ENCODE results near the gene BABAM2.

DNA sequence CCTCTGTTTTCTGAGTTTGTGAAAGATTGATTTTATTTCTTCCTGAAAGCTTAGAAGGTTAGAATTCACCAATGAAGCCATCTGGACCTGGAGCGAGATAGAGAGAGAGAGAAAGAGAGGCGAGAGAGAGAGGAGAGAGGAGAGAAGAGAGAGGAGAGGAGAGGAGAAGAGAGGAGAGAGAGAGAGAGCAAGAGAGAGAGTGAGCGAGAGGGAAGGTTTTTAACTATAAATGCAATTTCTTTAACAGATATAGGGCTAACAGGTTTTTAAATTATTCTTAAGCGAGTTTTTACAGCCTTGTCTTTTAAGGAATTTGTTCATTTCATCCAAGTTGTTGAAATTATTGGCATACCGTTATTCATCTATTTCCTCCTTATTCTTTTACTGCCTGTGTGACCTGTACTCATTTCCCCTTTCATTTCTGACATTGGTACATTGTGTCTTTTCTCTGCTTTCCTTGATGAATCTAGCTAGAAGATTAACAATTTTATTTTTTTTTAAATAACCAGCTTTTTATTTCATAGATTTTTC is 56.1 kb downstream of the BABAM2 start:
- TF ChIP-seq, protein P1, sequence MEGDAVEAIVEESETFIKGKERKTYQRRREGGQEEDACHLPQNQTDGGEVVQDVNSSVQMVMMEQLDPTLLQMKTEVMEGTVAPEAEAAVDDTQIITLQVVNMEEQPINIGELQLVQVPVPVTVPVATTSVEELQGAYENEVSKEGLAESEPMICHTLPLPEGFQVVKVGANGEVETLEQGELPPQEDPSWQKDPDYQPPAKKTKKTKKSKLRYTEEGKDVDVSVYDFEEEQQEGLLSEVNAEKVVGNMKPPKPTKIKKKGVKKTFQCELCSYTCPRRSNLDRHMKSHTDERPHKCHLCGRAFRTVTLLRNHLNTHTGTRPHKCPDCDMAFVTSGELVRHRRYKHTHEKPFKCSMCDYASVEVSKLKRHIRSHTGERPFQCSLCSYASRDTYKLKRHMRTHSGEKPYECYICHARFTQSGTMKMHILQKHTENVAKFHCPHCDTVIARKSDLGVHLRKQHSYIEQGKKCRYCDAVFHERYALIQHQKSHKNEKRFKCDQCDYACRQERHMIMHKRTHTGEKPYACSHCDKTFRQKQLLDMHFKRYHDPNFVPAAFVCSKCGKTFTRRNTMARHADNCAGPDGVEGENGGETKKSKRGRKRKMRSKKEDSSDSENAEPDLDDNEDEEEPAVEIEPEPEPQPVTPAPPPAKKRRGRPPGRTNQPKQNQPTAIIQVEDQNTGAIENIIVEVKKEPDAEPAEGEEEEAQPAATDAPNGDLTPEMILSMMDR (IDR thresholded peaks at IDR 0.05), result no peak
- TF ChIP-seq POLR2A (IDR thresholded peaks at IDR 0.05), result no peak

Measured in sigmoid colon (tissue), 3 donors.